ENCODE data around the gene MRPL11. TPM values are rescaled to one million over a fixed set of nuclear protein-coding genes. Genes with fewer than 3 reads are reported as not detected.

MRPL11 gene
- total and polyA plus RNA-seq, 2 of the 13 experiments (the other 11 are each of a cell fraction or from before 2014, with no cell fraction given), result 72.9 to 176 TPM

GRCh38 chr11:66421492-66422205 is 17.0 kb downstream of the MRPL11 start (continued):
- peak; percentile 100 for TF ChIP-seq ZBTB49 (CRISPR knock-in tag; IDR thresholded peaks at IDR 0.05; ENCODE audit: borderline replicate concordance)
- TF ChIP-seq SNAI1 (CRISPR knock-in tag; IDR thresholded peaks at IDR 0.05; ENCODE audit: borderline replicate concordance), result peak; percentile 100
- TF ChIP-seq ZNF850 (CRISPR knock-in tag; conservative IDR thresholded peaks at IDR 0.05), result peak; percentile 100
- peak; percentile 100 for TF ChIP-seq KLF16 (CRISPR knock-in tag; IDR thresholded peaks at IDR 0.05)
- peak; percentile 100 for TF ChIP-seq ZNF788 (CRISPR knock-in tag; IDR thresholded peaks at IDR 0.05; ENCODE audit: borderline replicate concordance)
- TF ChIP-seq ARNT2 (CRISPR knock-in tag; IDR thresholded peaks at IDR 0.05; ENCODE audit: low read depth), result peak; percentile 100
- peak; percentile 99 for TF ChIP-seq ZNF574 (CRISPR knock-in tag; IDR thresholded peaks at IDR 0.05)
- peak; percentile 100 for TF ChIP-seq GFI1 (CRISPR knock-in tag; IDR thresholded peaks at IDR 0.05; ENCODE audit: borderline replicate concordance)
- TF ChIP-seq CENPT (CRISPR knock-in tag; IDR thresholded peaks at IDR 0.05; ENCODE audit: low read depth), result peak; percentile 100
- no peak for TF ChIP-seq USF2 (IDR thresholded peaks at IDR 0.05; ENCODE audit: low read depth, low read length)
- peak; percentile 93 for TF ChIP-seq USF2 (CRISPR knock-in tag; IDR thresholded peaks at IDR 0.05; ENCODE audit: borderline replicate concordance)
- TF ChIP-seq ZNF546 (CRISPR knock-in tag; conservative IDR thresholded peaks at IDR 0.05), result peak; percentile 100
- peak; percentile 99 for TF ChIP-seq ZSCAN22 (CRISPR knock-in tag; IDR thresholded peaks at IDR 0.05)
- peak; percentile 100 for TF ChIP-seq EEA1 (CRISPR knock-in tag; IDR thresholded peaks at IDR 0.05; ENCODE audit: borderline replicate concordance)
- TF ChIP-seq ZBTB26 (CRISPR knock-in tag; IDR thresholded peaks at IDR 0.05; ENCODE audit: borderline replicate concordance), result peak; percentile 100
- peak; percentile 74 for TF ChIP-seq ZEB1 (IDR thresholded peaks at IDR 0.05; ENCODE audit: insufficient replicate concordance, low read depth)
- peak; percentile 100 for TF ChIP-seq ARHGAP35 (CRISPR knock-in tag; IDR thresholded peaks at IDR 0.05; ENCODE audit: borderline replicate concordance)
- TF ChIP-seq TGIF2 (CRISPR knock-in tag; IDR thresholded peaks at IDR 0.05), result peak; percentile 100
- no peak for TF ChIP-seq SRSF9 (IDR thresholded peaks at IDR 0.05; ENCODE audit: borderline replicate concordance, insufficient read depth, low read depth, low read length, poor library complexity, severe bottlenecking)
- peak; percentile 100 for TF ChIP-seq ZMYM4 (CRISPR knock-in tag; IDR thresholded peaks at IDR 0.05)
- TF ChIP-seq MIXL1 (CRISPR knock-in tag; IDR thresholded peaks at IDR 0.05), result peak; percentile 100

All from HepG2 (cell line).